Tibial nerve (tissue), 4 donors: ENCODE measurements around the gene TTC27.

ENCODE experiments used
- EP300 ChIP-seq, 2 donors: sonication (generic); formaldehyde crosslinking; IDR thresholded peaks; one replicate each; pipeline ENCODE4 v1.6.1; 2017; ENCODE audit warnings: antibody characterized with exemption in 2 of 2, mild to moderate bottlenecking in 1 of 2
- POLR2A ChIP-seq, 2 donors: fragments of 450-650 bp; IDR thresholded peaks; one replicate each; pipeline ENCODE4 v1.6.1; 2017; ENCODE audit warnings: antibody characterized with exemption in 2 of 2, mild to moderate bottlenecking in 2 of 2, moderate library complexity in 2 of 2
- TF ChIP-seq, protein P1 (sequence below), 5 experiments: fragments of 200-600 bp in 3 of 5; fragments of 450-650 bp in 2 of 5; sonication (generic) in 3 of 5; IDR thresholded peaks; one replicate each; pipeline ENCODE4 v1.5.1; 2016 to 2019; ENCODE audit warnings: antibody characterized with exemption in 5 of 5, mild to moderate bottlenecking in 3 of 5, moderate library complexity in 2 of 5

DNA sequence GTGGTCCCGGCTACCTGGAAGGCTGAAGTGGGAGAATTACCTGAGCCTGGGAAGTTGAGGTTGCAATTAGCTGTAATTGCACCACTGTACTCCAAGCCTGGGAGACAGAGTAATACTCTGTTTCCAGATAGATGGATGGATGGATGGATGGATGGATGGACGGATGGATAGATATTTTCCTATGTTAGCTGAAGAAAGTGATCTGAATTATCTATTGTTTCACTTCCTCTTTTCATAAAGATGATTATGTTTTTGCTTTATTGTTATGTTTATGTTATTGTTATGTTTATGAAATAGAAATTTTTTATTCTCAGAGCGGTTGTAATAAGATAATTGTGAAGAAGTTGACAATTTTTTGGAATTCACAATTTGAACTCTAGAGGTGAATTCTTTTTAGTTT, 33.3 kb upstream of the TTC27 start:
- TF ChIP-seq, protein P1, sequence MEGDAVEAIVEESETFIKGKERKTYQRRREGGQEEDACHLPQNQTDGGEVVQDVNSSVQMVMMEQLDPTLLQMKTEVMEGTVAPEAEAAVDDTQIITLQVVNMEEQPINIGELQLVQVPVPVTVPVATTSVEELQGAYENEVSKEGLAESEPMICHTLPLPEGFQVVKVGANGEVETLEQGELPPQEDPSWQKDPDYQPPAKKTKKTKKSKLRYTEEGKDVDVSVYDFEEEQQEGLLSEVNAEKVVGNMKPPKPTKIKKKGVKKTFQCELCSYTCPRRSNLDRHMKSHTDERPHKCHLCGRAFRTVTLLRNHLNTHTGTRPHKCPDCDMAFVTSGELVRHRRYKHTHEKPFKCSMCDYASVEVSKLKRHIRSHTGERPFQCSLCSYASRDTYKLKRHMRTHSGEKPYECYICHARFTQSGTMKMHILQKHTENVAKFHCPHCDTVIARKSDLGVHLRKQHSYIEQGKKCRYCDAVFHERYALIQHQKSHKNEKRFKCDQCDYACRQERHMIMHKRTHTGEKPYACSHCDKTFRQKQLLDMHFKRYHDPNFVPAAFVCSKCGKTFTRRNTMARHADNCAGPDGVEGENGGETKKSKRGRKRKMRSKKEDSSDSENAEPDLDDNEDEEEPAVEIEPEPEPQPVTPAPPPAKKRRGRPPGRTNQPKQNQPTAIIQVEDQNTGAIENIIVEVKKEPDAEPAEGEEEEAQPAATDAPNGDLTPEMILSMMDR (IDR thresholded peaks at IDR 0.05): no peak
- TF ChIP-seq POLR2A (IDR thresholded peaks at IDR 0.05): no peak
- no peak for TF ChIP-seq EP300 (IDR thresholded peaks at IDR 0.05)
